UCSD-AML1 (cell line): Measurements from ENCODE around the gene TRAPPC5.

Source experiments
- DNase-seq: peaks from one replicate; lab custom pipeline; 2025; ENCODE audit not compliant: unreplicated experiment; lab: John Stamatoyannopoulos, UW

Gene TRAPPC5

GRCh38 chr19:7674010-7675005 lies 6.3 kb upstream of the TRAPPC5 start:
- peak; percentile 80 for DNase-seq

GRCh38 chr19:7676376-7676775 lies 4.3 kb upstream of the TRAPPC5 start:
- peak; percentile 81 for DNase-seq

- peak; percentile 76 for DNase-seq
Measured at GRCh38 chr19:7676854-7677253, 3.8 kb upstream of the TRAPPC5 start, which contains the start of gene MCEMP1. MCEMP1 (plus strand) TSS chr19:7677090; CDS start chr19:7677121, 31 bp downstream.

- DNase-seq: peak; percentile 34
Measured at GRCh38 chr19:7677669-7678311, 2.8 kb upstream of the TRAPPC5 start.

- peak; percentile 31 for DNase-seq
Measured at GRCh38 chr19:7678971-7679751, 1.5 kb upstream of the TRAPPC5 start.

GRCh38 chr19:7679771-7680605 lies 645 bp upstream of the TRAPPC5 start:
- DNase-seq: no peak

- peak; percentile 78 for DNase-seq
Measured at GRCh38 chr19:7681340-7682174, 924 bp downstream of the TRAPPC5 start.

GRCh38 chr19:7682175-7682855 lies 1.7 kb downstream of the TRAPPC5 start:
- DNase-seq: no peak

- no peak for DNase-seq
Measured at GRCh38 chr19:7685546-7686445, 5.2 kb downstream of the TRAPPC5 start.

- DNase-seq: no peak
Measured at GRCh38 chr19:7687177-7687576, 6.5 kb downstream of the TRAPPC5 start.

GRCh38 chr19:7689165-7689564 lies 8.5 kb downstream of the TRAPPC5 start:
- no peak for DNase-seq

- DNase-seq: no peak
Measured at GRCh38 chr19:7690779-7691258, 10.2 kb downstream of the TRAPPC5 start.

- DNase-seq: no peak
Measured at GRCh38 chr19:7691497-7691896, 10.9 kb downstream of the TRAPPC5 start.

GRCh38 chr19:7692417-7693088 lies 11.9 kb downstream of the TRAPPC5 start:
- DNase-seq: no peak

GRCh38 chr19:7694499-7694898 lies 13.9 kb downstream of the TRAPPC5 start:
- DNase-seq: no peak

GRCh38 chr19:7697721-7698287 lies 17.2 kb downstream of the TRAPPC5 start:
- DNase-seq: no peak

GRCh38 chr19:7698583-7698982 lies 17.9 kb downstream of the TRAPPC5 start:
- no peak for DNase-seq
